Cardiac fibroblast (primary cell): Measurements from ENCODE around the gene USP22.

ENCODE experiments used
- DNase-seq, 2 donors: peaks; one replicate each; pipeline versions ENCODE4 v3.0.0 to v3.0.0-alpha.2; 2010; ENCODE audit warnings: low read depth in 2 of 2
- H3K4me3 ChIP-seq, 2 donors: replicated peaks in 1 of 2; 1 replicate in 1 of 2; 2 replicates in 1 of 2; pipeline ENCODE4 v1.5.1; 2011; ENCODE audit warnings: low read depth in 2 of 2, low read length in 2 of 2, mild to moderate bottlenecking in 2 of 2, moderate library complexity in 1 of 2
- TF ChIP-seq, protein P1 (sequence below): IDR thresholded peaks from one replicate; pipeline ENCODE4 v1.5.1; 2011; ENCODE audit warnings: low read depth, mild to moderate bottlenecking, low read length, inconsistent platforms

Gene USP22

DNA sequence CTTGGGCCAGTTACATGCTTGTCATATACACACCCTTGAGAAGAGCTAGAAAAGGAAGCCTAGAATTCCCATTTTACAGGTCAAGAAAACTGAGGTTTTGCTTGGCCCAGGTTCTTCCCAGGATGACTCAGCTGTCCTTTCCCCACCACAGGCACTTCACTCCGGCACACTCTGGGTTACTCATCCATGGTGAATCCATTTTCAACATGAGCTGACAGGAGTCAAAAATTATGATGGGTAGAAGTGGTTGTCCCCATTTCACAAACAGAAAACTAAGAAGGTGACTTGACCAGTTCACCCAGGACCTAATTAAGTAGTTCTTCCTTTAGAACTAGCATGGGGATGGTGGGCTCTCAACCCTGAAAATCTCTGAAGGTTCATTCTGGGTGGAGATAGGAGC is 67.2 kb downstream of the USP22 start:
- TF ChIP-seq, protein P1, sequence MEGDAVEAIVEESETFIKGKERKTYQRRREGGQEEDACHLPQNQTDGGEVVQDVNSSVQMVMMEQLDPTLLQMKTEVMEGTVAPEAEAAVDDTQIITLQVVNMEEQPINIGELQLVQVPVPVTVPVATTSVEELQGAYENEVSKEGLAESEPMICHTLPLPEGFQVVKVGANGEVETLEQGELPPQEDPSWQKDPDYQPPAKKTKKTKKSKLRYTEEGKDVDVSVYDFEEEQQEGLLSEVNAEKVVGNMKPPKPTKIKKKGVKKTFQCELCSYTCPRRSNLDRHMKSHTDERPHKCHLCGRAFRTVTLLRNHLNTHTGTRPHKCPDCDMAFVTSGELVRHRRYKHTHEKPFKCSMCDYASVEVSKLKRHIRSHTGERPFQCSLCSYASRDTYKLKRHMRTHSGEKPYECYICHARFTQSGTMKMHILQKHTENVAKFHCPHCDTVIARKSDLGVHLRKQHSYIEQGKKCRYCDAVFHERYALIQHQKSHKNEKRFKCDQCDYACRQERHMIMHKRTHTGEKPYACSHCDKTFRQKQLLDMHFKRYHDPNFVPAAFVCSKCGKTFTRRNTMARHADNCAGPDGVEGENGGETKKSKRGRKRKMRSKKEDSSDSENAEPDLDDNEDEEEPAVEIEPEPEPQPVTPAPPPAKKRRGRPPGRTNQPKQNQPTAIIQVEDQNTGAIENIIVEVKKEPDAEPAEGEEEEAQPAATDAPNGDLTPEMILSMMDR, result no peak
- H3K4me3 ChIP-seq, result no peak overlapping the region
- DNase-seq, result peak in 1 of 2 donors; percentile 52

DNA sequence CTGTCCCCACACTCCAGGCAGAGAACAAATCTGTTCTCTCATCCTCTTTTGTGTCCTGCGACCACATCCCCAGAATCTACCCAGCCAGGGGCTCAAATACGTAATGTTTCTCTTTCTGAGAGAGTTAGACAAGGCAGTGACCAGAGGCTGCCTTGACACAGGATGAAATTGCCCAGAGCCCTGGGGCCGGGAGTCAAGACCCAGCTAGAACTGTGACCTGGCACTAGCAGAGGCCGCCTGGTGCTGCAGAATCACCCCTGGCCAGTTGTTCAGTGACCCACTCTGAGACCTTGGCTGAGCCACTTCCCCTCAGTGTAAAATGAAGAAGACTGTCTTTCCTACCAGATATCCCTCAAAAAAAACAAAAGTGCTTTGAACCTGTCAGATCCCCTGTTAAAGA is 72.5 kb downstream of the USP22 start:
- no peak overlapping the region for H3K4me3 ChIP-seq
- no peak for DNase-seq
- TF ChIP-seq, protein P1, result no peak

DNA sequence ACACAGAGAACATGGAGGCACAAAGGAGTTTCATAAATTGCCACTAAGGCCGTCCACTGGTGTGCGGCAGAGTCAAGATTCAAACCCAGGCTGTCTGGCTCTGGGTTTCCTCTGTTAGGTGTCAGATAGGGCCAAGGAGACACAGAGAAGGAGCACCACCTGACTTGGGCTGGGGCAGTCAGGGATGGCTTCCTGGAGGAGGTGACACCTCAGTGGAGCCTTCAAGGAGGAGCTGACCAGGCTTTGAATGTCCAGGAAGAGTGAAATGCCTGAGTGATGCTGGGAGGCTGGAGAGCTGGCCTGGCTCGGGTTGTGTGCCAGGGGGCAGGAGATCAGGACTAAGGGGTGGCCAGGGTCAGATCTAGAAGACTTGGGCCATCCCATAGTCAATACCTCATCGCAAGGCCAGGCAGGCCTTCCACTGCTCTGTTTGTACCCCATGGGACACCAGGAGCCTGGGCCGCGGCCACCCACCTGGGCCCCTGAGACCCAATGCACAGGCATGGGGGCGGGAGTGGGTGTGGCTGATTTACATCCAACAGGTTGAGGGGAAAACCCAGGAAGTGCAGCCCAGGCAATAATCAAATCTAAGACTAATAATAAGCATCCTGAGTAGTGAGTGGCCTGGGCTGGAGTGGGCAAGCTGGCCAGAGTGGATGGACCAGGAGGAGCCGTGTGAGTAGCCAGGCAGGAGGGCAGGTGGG is 73.7 kb downstream of the USP22 start:
- no peak overlapping the region for H3K4me3 ChIP-seq
- DNase-seq, result no peak
- TF ChIP-seq, protein P1, result no peak

DNA sequence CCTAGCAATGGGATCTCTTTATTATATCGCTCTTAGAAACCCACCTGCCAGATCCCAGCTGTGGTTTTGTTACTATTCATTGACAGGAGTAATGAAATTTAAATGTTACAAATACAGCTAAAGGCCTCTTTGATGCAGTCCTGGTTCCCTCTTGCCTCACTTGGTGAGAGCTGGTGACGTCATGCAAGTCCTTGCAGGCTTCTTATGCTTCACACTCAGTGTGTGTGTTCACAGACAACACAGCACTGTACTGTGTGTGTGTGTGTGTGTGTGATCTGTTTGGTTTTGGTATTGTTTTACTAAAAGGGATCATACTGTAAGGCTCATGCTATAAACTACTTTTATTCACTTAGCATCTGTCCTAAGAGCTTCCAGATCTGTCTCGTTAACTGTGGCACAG is 75.0 kb downstream of the USP22 start:
- H3K4me3 ChIP-seq, result no peak overlapping the region

DNA sequence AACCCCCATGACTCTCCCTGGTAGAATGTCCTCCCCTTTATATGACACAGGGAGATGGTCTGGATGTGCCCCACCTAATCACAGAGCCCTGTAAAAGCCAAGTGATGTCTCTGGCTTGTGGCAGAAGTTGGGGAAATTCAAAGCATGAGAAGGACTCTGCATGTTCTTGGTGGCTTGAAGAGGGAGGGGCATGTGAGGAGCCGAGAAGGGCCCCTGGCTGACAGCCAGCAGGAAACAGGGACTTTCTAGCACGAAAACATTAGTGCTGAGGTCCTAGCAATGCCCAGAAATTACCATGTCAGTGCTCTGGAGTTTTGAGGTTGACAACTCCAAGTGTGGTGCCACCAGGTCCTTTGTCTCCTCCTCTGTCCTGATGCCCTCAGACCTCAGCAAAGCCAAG is 75.9 kb downstream of the USP22 start:
- H3K4me3 ChIP-seq, result no peak overlapping the region
- DNase-seq, result no peak
- TF ChIP-seq, protein P1, result no peak

More for the DNA sequence above, 75.0 kb downstream of the USP22 start:
- TF ChIP-seq, protein P1, result no peak
- no peak for DNase-seq

DNA sequence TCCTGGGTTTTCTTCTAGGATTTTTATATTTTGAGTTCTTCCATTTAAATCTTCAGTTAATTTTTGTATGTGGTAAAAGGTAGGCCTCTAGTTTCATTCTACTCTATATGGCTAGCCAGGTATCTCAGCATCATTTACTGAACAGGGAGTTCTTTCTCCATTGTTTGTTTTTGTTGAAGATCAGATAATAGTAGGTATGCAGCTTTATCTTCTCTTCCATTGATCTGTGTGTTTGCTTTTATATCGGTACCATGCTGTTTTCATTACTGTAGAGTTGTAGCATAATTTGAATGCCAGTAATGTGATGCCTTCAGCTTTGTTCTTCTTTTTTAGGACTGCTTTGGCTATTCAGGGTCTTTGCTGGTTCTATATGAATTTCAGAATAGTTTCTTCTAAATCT is 77.3 kb downstream of the USP22 start:
- DNase-seq, result no peak
- no peak overlapping the region for H3K4me3 ChIP-seq
- TF ChIP-seq, protein P1, result no peak

DNA sequence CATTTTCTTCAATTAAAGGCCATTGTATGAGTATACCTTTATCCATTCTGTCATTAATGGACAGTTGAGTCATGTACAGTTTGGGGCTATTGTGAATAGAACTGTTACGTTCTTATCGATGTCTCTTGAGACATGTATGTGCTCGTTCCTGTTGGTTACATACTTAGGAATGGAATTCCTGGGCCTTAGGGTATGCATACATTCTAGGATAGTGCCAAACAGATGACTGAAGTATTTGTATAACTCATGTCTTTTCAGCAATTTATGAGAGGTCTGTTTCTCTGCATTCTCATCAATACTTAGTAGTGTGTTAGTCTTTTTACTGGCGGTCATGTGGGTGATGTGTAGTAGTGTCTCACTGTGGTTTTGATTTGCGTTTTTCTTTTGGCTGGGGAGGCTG is 81.2 kb downstream of the USP22 start:
- TF ChIP-seq, protein P1, result no peak
- peak; percentile 13 to 73 for DNase-seq
- H3K4me3 ChIP-seq, result no peak overlapping the region
